ENCODE measurements around the gene MTHFD2L.
A peak's percentile ranks its signal among the peaks of the same experiment; 100 is the strongest.
"Not testable (repeated sequence)": the region's sequence is repeated elsewhere in the genome, so short reads cannot be mapped to it uniquely, and the experiment has no call there.

The MTHFD2L gene

GRCh38 chr4:74190919-74191397 is 33.0 kb downstream of the MTHFD2L start:
- DNase-seq: no peak

GRCh38 chr4:74197080-74197479 is 39.2 kb downstream of the MTHFD2L start:
- no peak for DNase-seq

GRCh38 chr4:74202062-74202586 is 44.2 kb downstream of the MTHFD2L start:
- no peak for DNase-seq

GRCh38 chr4:74203467-74203866 is 45.5 kb downstream of the MTHFD2L start:
- DNase-seq: no peak

- DNase-seq: no peak
These were observed 47.1 kb downstream of the MTHFD2L start for GRCh38 chr4:74205046-74205445.

GRCh38 chr4:74205559-74205958 is 47.6 kb downstream of the MTHFD2L start:
- DNase-seq: no peak

- no peak for DNase-seq
These were observed 48.3 kb downstream of the MTHFD2L start for GRCh38 chr4:74206088-74206825.

GRCh38 chr4:74214457-74215159 is 56.7 kb downstream of the MTHFD2L start:
- DNase-seq: not testable (repeated sequence)

GRCh38 chr4:74215236-74215635 is 57.3 kb downstream of the MTHFD2L start:
- not testable (repeated sequence) for DNase-seq

- no peak for DNase-seq
These were observed 59.4 kb downstream of the MTHFD2L start for GRCh38 chr4:74217365-74217764.

- no peak for DNase-seq
These were observed 60.3 kb downstream of the MTHFD2L start for GRCh38 chr4:74218201-74218600.

GRCh38 chr4:74219240-74219639 is 61.3 kb downstream of the MTHFD2L start:
- DNase-seq: no peak

- DNase-seq: no peak
These were observed 65.2 kb downstream of the MTHFD2L start for GRCh38 chr4:74223098-74223497.

- DNase-seq: no peak
These were observed 65.9 kb downstream of the MTHFD2L start for GRCh38 chr4:74223801-74224200.

- DNase-seq: peak; percentile 15
These were observed 71.0 kb downstream of the MTHFD2L start for GRCh38 chr4:74228691-74229640.

- DNase-seq: no peak
These were observed 73.1 kb downstream of the MTHFD2L start for GRCh38 chr4:74230902-74231499.

GRCh38 chr4:74235135-74235534 is 77.2 kb downstream of the MTHFD2L start:
- no peak for DNase-seq

- no peak for DNase-seq
These were observed 79.6 kb downstream of the MTHFD2L start for GRCh38 chr4:74237425-74237966.

GRCh38 chr4:74244049-74244448 is 86.1 kb downstream of the MTHFD2L start:
- DNase-seq: no peak

- DNase-seq: no peak
These were observed 95.0 kb downstream of the MTHFD2L start for GRCh38 chr4:74252933-74253332.

GRCh38 chr4:74254386-74254785 is 96.5 kb downstream of the MTHFD2L start:
- DNase-seq: no peak

GRCh38 chr4:74255096-74255495 is 97.2 kb downstream of the MTHFD2L start:
- no peak for DNase-seq
